Inferior parietal cortex (tissue), 1 donor: ENCODE data around the gene RNF224.

ENCODE experiments used
- DNase-seq: peaks from one replicate; pipeline ENCODE4 v3.0.0-alpha.2; 2016; ENCODE audit errors: extremely low spot score

Gene RNF224

DNA sequence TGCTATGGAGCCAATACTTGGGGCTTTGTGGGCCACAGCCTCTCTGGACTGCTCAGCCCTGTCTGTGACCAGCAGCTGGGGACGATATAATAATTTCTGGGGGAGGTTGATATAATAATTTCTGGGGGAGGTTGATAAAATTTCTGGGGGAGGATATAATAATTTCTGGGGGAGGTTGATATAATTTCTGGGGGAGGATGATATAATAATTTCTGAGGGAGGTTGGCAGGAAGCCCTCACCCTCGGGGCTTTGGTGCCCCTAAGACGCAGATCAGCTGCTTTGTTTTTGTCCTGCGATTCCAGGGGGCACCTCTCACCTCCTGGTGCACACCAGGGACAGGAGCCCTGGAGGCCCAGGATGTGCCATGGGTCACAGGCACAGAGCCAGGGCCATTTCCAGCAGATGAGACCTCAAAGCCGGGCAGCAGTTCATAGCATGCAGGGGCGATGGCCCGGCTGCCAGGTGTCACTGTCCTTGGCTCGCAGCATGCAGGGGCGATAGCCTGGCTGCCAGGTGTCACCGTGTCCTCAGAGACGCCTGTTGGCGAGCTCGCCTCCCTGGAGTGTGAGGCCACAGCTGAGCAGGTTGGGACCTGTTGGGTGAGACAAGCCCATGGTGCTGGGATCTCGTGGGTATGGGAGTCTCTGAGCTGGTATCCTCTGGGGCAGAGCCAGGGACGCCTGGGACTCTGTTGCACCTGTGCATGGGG is 46.5 kb downstream of the RNF224 start:
- no peak for DNase-seq

DNA sequence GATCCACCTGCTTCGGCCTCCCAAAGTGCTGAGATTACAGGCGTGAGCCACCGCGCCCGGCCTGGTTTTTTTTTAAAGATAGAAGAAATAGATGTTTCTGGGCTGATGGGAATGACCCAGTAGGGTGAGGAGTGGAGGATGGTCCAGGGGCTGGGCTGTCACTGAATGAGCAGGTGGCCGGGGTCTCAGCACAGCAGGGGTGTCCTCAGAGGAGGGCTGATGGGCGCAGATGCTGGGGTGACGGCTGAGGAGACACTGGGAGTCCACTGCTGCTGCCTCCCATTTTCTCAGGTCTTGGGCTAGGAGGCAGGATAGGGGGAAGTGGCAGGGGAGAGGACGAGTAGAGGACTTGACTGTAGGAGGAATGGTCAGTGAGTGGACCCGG is 47.9 kb downstream of the RNF224 start:
- no peak for DNase-seq

DNA sequence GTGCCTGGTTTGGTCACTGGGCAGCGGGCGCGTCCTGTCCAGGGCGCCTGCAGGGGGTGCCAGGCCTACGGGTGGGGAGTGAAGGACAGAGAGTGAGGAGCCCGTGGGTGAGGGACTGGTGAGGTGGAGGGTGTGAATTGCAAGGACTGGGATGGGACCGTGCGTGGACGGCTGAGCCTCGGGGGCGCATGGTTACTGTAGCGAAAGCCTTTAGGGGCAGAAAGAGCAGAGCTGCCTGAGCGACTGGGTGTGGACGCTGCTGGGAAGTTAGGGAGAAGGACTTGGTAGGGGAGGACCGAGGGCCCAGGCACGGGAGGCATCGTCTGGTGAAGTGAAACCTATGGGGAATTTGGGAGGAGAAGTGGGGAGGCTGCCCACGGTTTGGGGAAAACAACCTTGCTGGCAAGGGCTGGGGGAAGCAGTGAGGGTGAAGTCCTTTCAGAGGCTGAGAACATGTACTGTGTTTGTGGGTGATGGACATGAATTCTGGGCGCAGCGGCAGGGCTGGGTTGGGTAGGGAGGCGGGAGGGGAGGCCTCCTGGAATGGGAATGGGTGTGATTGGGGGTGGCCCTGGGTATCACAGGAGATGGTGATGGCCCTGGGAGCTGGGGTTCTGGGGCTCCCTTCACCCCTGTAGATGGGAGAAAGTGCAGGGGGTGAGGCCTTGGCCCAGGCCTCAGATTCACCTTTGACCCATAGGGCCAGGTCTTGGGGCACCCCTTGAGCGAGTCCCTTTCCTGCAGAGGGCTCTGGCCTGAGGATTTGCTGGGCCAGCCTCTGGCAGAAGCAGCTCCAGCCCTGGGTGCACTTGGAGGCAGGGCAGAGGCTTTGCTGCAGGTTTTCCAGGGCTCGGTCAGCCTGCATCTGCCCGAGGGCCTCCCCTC is 48.5 kb downstream of the RNF224 start:
- DNase-seq = no peak

- no peak for DNase-seq
Measured at GRCh38 chr9:137276473-137277328, 49.4 kb downstream of the RNF224 start.

DNA sequence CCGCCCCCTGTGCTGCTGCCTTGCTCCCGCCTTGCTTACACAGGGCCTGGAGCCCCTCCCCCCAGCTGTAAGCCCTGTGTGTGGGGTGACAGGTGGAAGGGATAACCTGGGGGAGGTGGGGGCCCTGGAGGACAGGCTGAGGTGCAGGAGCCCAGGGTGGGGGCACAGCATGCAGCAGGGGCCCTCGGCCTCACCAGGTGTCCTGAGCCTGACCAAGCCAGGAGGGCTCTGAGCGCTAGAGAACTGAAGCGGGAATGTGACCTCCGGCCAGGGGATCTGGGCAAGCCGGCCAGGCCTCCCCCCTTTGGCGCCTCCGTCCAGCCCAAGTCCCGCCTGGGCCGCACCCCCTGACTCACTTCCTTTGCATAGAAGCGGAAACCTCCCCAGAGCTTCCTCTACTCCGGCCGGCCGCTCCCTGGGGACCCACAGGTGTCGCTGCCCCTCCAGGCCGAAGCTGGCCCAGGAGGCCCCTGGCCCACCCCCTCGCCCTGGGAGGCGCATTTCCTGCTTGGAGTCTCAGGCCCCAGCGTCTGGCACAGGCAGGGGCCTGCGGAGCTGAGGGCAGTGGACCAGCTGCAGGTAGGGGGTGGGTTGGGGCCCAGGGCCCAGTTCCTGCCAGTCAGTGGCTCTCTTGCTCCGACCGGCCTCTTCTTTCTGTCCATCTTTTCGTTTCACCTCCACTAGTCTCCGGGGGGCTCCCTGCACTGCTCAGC is 50.2 kb downstream of the RNF224 start, which contains the start of gene TOR4A:
Gene TOR4A (plus strand): TSS at position 398 of the 713 bp plus-strand sequence. CDS start 964 bp downstream, outside the sequence.
- DNase-seq = no peak

- no peak for DNase-seq
Measured at GRCh38 chr9:137278061-137278701, 50.9 kb downstream of the RNF224 start.
